Measurements from ENCODE around the gene PRMT3.

The PRMT3 gene

GRCh38 chr11:20403059-20403458 lies 15.5 kb downstream of the PRMT3 start:
- TF ChIP-seq CTCF (IDR thresholded peaks at IDR 0.05; ENCODE audit: control insufficient read depth, extremely low read depth, insufficient read depth): no peak
- H3K4me3 ChIP-seq (ENCODE audit: low read depth, low read length): no peak overlapping the region
- no peak for DNase-seq (ENCODE audit: low read depth)

- DNase-seq (ENCODE audit: low read depth): no peak
- H3K4me3 ChIP-seq (ENCODE audit: low read depth, low read length): no peak overlapping the region
- no peak for TF ChIP-seq CTCF (IDR thresholded peaks at IDR 0.05; ENCODE audit: control insufficient read depth, extremely low read depth, insufficient read depth)
Measured at GRCh38 chr11:20406484-20406883, 19.0 kb downstream of the PRMT3 start.

GRCh38 chr11:20407344-20407743 lies 19.8 kb downstream of the PRMT3 start:
- TF ChIP-seq CTCF (IDR thresholded peaks at IDR 0.05; ENCODE audit: control insufficient read depth, extremely low read depth, insufficient read depth): no peak
- no peak overlapping the region for H3K4me3 ChIP-seq (ENCODE audit: low read depth, low read length)
- no peak for DNase-seq (ENCODE audit: low read depth)

- no peak for TF ChIP-seq CTCF (IDR thresholded peaks at IDR 0.05; ENCODE audit: control insufficient read depth, extremely low read depth, insufficient read depth)
- H3K4me3 ChIP-seq (ENCODE audit: low read depth, low read length): no peak overlapping the region
- DNase-seq (ENCODE audit: low read depth): no peak
Measured at GRCh38 chr11:20415432-20415831, 27.9 kb downstream of the PRMT3 start.

- no peak for DNase-seq (ENCODE audit: low read depth)
- no peak for TF ChIP-seq CTCF (IDR thresholded peaks at IDR 0.05; ENCODE audit: control insufficient read depth, extremely low read depth, insufficient read depth)
- no peak overlapping the region for H3K4me3 ChIP-seq (ENCODE audit: low read depth, low read length)
Measured at GRCh38 chr11:20417771-20418170, 30.3 kb downstream of the PRMT3 start.

- DNase-seq (ENCODE audit: low read depth): no peak
- no peak overlapping the region for H3K4me3 ChIP-seq (ENCODE audit: low read depth, low read length)
- TF ChIP-seq CTCF (IDR thresholded peaks at IDR 0.05; ENCODE audit: control insufficient read depth, extremely low read depth, insufficient read depth): no peak
Measured at GRCh38 chr11:20421946-20422345, 34.4 kb downstream of the PRMT3 start.

- H3K4me3 ChIP-seq (ENCODE audit: low read depth, low read length): no peak overlapping the region
- no peak for DNase-seq (ENCODE audit: low read depth)
- no peak for TF ChIP-seq CTCF (IDR thresholded peaks at IDR 0.05; ENCODE audit: control insufficient read depth, extremely low read depth, insufficient read depth)
Measured at GRCh38 chr11:20429216-20429615, 41.7 kb downstream of the PRMT3 start.
